Measurements from ENCODE around the gene MYO1E. TPM values are rescaled to one million over a fixed set of nuclear protein-coding genes. Genes with fewer than 3 reads are reported as not detected.

The MYO1E gene
- total RNA-seq, 1 donor from 2014 or later: 36.4 TPM

GRCh38 chr15:59301527-59301926 lies 71.1 kb downstream of the MYO1E start:
- ATAC-seq (no peak), DNase-seq (no peak)
- intact Hi-C loops (cut with micrococcal nuclease): no loop called here

GRCh38 chr15:59300618-59301139 lies 72.0 kb downstream of the MYO1E start:
- intact Hi-C loops (cut with micrococcal nuclease): no loop called here
- DNase-seq (peak; percentile 34), ATAC-seq (no peak)

GRCh38 chr15:59299929-59300617 lies 72.6 kb downstream of the MYO1E start:
- DNase-seq (peak; percentile 49), ATAC-seq (peak; percentile 88)
- intact Hi-C loops (cut with micrococcal nuclease): no loop called here

GRCh38 chr15:59298854-59299250 lies 73.8 kb downstream of the MYO1E start:
- DNase-seq: no peak
- intact Hi-C loops (cut with micrococcal nuclease): no loop called here
- no peak for ATAC-seq

GRCh38 chr15:59298225-59298853 lies 74.3 kb downstream of the MYO1E start:
- intact Hi-C loops (cut with micrococcal nuclease): no loop called here
- ATAC-seq: no peak

GRCh38 chr15:59296181-59296617 lies 76.5 kb downstream of the MYO1E start:
- DNase-seq (no peak), ATAC-seq (peak; percentile 24)
- intact Hi-C loops (cut with micrococcal nuclease): no loop called here

More at GRCh38 chr15:59298225-59298853, 74.3 kb downstream of the MYO1E start:
- no peak for DNase-seq

- intact Hi-C loops (cut with micrococcal nuclease): no loop called here
- DNase-seq (no peak), ATAC-seq (peak; percentile 48)
Measured at GRCh38 chr15:59295261-59296001, 77.2 kb downstream of the MYO1E start.

- ATAC-seq: no peak
- DNase-seq: no peak
- intact Hi-C loops (cut with micrococcal nuclease): no loop called here
Measured at GRCh38 chr15:59294574-59295260, 78.0 kb downstream of the MYO1E start.

- ATAC-seq: peak; percentile 53
- intact Hi-C loops (cut with micrococcal nuclease): no loop called here
- DNase-seq: no peak
Measured at GRCh38 chr15:59292442-59293151, 80.1 kb downstream of the MYO1E start.

- DNase-seq (no peak), ATAC-seq (no peak)
- intact Hi-C loops (cut with micrococcal nuclease): no loop called here
Measured at GRCh38 chr15:59291213-59291549, 81.5 kb downstream of the MYO1E start.

- no peak for ATAC-seq
- intact Hi-C loops (cut with micrococcal nuclease): no loop called here
- no peak for DNase-seq
Measured at GRCh38 chr15:59290295-59291212, 82.1 kb downstream of the MYO1E start.

GRCh38 chr15:59289574-59289973 lies 83.1 kb downstream of the MYO1E start:
- ATAC-seq: no peak
- intact Hi-C loops (cut with micrococcal nuclease): no loop called here

GRCh38 chr15:59283717-59284391 lies 88.8 kb downstream of the MYO1E start:
- no peak for ATAC-seq
- intact Hi-C loops (cut with micrococcal nuclease): no loop called here

More at GRCh38 chr15:59289574-59289973, 83.1 kb downstream of the MYO1E start:
- DNase-seq: no peak

GRCh38 chr15:59282515-59283337 lies 89.9 kb downstream of the MYO1E start:
- ATAC-seq (no peak), DNase-seq (no peak)
- intact Hi-C loops (cut with micrococcal nuclease): no loop called here

More at GRCh38 chr15:59283717-59284391, 88.8 kb downstream of the MYO1E start:
- DNase-seq: no peak

- intact Hi-C loops (cut with micrococcal nuclease): no loop called here
- ATAC-seq: no peak
- no peak for DNase-seq
Measured at GRCh38 chr15:59281699-59282098, 91.0 kb downstream of the MYO1E start.

- DNase-seq (no peak), ATAC-seq (no peak)
- intact Hi-C loops (cut with micrococcal nuclease): no loop called here
Measured at GRCh38 chr15:59280855-59281254, 91.8 kb downstream of the MYO1E start.
